Fibroblast of lung (primary cell): ENCODE results near the gene TXK.

ENCODE experiments used
- EZH2 ChIP-seq: IDR thresholded peaks from 2 replicates; pipeline ENCODE4 v1.5.1; 2012; ENCODE audit warnings: low read length, control low read depth, mild to moderate bottlenecking; ENCODE audit errors: missing control alignments
- TF ChIP-seq, protein P1 (sequence below), 2 donors: IDR thresholded peaks in 1 of 2; conservative IDR thresholded peaks in 1 of 2; 1 replicate in 1 of 2; 2 replicates in 1 of 2; pipeline ENCODE4 v1.5.1; 2011 to 2012; ENCODE audit warnings: low read length in 2 of 2, control low read depth in 1 of 2, inconsistent platforms in 1 of 2, low read depth in 1 of 2, mild to moderate bottlenecking in 1 of 2

DNA sequence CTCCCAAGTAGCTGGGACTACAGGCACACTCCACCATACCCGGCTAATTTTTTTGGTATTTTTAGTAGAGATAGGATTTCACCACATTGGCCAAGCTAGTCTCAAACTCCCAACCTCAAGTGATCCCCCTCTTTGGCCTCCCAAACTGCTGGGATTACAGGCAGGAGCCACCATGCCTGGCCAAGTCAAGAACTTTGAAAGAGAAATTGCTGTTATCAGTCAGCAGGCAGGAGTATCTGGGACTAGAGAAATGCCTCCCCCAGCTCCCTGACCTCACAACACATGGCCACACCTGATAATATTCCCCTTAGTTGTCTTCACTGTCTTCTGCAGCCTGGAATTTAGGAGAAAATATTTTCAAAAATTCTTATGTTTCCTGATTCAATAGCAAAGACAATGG, 7.4 kb downstream of the TXK start:
- TF ChIP-seq, protein P1, sequence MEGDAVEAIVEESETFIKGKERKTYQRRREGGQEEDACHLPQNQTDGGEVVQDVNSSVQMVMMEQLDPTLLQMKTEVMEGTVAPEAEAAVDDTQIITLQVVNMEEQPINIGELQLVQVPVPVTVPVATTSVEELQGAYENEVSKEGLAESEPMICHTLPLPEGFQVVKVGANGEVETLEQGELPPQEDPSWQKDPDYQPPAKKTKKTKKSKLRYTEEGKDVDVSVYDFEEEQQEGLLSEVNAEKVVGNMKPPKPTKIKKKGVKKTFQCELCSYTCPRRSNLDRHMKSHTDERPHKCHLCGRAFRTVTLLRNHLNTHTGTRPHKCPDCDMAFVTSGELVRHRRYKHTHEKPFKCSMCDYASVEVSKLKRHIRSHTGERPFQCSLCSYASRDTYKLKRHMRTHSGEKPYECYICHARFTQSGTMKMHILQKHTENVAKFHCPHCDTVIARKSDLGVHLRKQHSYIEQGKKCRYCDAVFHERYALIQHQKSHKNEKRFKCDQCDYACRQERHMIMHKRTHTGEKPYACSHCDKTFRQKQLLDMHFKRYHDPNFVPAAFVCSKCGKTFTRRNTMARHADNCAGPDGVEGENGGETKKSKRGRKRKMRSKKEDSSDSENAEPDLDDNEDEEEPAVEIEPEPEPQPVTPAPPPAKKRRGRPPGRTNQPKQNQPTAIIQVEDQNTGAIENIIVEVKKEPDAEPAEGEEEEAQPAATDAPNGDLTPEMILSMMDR (conservative IDR thresholded peaks at IDR 0.05 in 1 of 2, IDR thresholded peaks at IDR 0.05 in 1 of 2; ENCODE audit: low read depth in 1 of 2, low read length in 2 of 2) = no peak
- TF ChIP-seq EZH2 = no peak
